Stimulated activated CD4-positive, alpha-beta T cell treated with anti-CD3 and anti-CD28 coated beads, Interleukin-1b, Interleukin-23, amount 100 ng/mL, for 1 hour (primary cell): ENCODE results near the gene KRTAP10-10.
"Not testable (repeated sequence)": the region's sequence is repeated elsewhere in the genome, so short reads cannot be mapped to it uniquely, and the experiment has no call there.

Source experiments
- DNase-seq, 2 donors: peaks; one replicate each; pipeline ENCODE4 v3.0.0-alpha.2; 2020; ENCODE audit warnings: low read depth in 2 of 2

Gene KRTAP10-10

GRCh38 chr21:44681861-44682579 lies 44.9 kb downstream of the KRTAP10-10 start, which contains the start of gene KRTAP12-1:
KRTAP12-1 (minus strand) TSS chr21:44682163; CDS start chr21:44682123, 40 bp downstream.
- DNase-seq: no peak

GRCh38 chr21:44682580-44683151 lies 45.5 kb downstream of the KRTAP10-10 start:
- no peak for DNase-seq

GRCh38 chr21:44684077-44684476 lies 46.9 kb downstream of the KRTAP10-10 start:
- DNase-seq: no peak

GRCh38 chr21:44684483-44684882 lies 47.3 kb downstream of the KRTAP10-10 start:
- DNase-seq: no peak

GRCh38 chr21:44685050-44685449 lies 47.9 kb downstream of the KRTAP10-10 start:
- not testable (repeated sequence) for DNase-seq

- no peak for DNase-seq
Observed at GRCh38 chr21:44686000-44686781, 49.0 kb downstream of the KRTAP10-10 start.

- no peak for DNase-seq
Observed at GRCh38 chr21:44686843-44687561, 49.8 kb downstream of the KRTAP10-10 start.

- no peak for DNase-seq
Observed at GRCh38 chr21:44687671-44688070, 50.5 kb downstream of the KRTAP10-10 start.
